GM12878 (cell line): ENCODE data around the gene FFAR4. TPM values are rescaled to one million over a fixed set of nuclear protein-coding genes. Genes with fewer than 3 reads are reported as not detected.

Experiments used
- ATAC-seq: fragments of 200-7000 bp; cut with Tn5 transposase; 3 replicates; pipeline ENCODE4 v1.9.1; 2020; ENCODE audit warnings: mild to moderate bottlenecking, moderate library complexity
- BruUV-seq: library from RNA; stranded (reverse); fragments of 400-500 nt; replicated peaks from 2 replicates; lab custom pipeline; 2021; lab: Mats Ljungman, UMichigan
- CTCF ChIA-PET: fragments of 300-600 bp; sonication (Branson Sonifier 250); formaldehyde crosslinking; extraction: SDS; loops from one replicate; lab custom pipeline; 2021; ENCODE audit warnings: inconsistent platforms; lab: Yijun Ruan, JAX
- POLR2A ChIA-PET: fragments of 350-600 bp; formaldehyde crosslinking; extraction: SDS; loops from one replicate; lab custom pipeline; 2021; ENCODE audit warnings: inconsistent platforms; lab: Charles Lee
- RAD21 ChIA-PET: fragments of 300-600 bp; sonication (Branson Sonifier 250); formaldehyde crosslinking; loops from one replicate; lab custom pipeline; 2023; ENCODE audit warnings: antibody characterized with exemption; ENCODE audit not compliant: unreplicated experiment; lab: Charles Lee
- SMC1A ChIA-PET: fragments of 300-600 bp; sonication (Branson Sonifier 250); formaldehyde crosslinking; loops from one replicate; lab custom pipeline; 2023; ENCODE audit not compliant: unreplicated experiment, uncharacterized antibody; lab: Charles Lee
- DNase-seq: peaks from one replicate; pipeline ENCODE4 v3.0.0-alpha.2; 2011; ENCODE audit warnings: low read depth, low spot score
- FAIRE-seq: peaks from 3 replicates; lab custom pipeline; 2011; peaks lifted over from hg19 to GRCh38; lab: Jason Lieb, UNC
- H2AFZ ChIP-seq: 2 replicates; pipeline ENCODE4 v1.6.0; 2011; ENCODE audit warnings: low read depth, low read length, control low read depth; ENCODE audit not compliant: control insufficient read depth
- H3K27ac ChIP-seq: 2 replicates; pipeline ENCODE4 v1.5.1; 2011; ENCODE audit warnings: control low read depth; ENCODE audit not compliant: control insufficient read depth, insufficient read depth
- H3K27me3 ChIP-seq, 2 experiments: replicated peaks in 1 of 2; 2 replicates each; pipeline versions ENCODE4 v1.6.0 to v1.6.1; 2011; ENCODE audit warnings: low read length in 1 of 2; ENCODE audit not compliant: control insufficient read depth in 2 of 2, insufficient read depth in 2 of 2
- H3K36me3 ChIP-seq, 2 experiments: 2 replicates each; pipeline ENCODE4 v1.5.1; 2011; ENCODE audit warnings: low read length in 1 of 2; ENCODE audit not compliant: control insufficient read depth in 2 of 2, insufficient read depth in 2 of 2
- H3K4me1 ChIP-seq: 2 replicates; pipeline ENCODE4 v1.6.1; 2011; ENCODE audit warnings: mild to moderate bottlenecking, low read length, moderate library complexity, mixed read lengths; ENCODE audit not compliant: control insufficient read depth, insufficient read depth
- H3K4me2 ChIP-seq: 2 replicates; pipeline ENCODE4 v1.6.0; 2011; ENCODE audit warnings: control low read depth; ENCODE audit not compliant: control insufficient read depth, insufficient read depth
- H3K4me3 ChIP-seq: fragments of 200-600 bp; sonication (generic); 2 replicates; pipeline ENCODE4 v1.5.1; 2016
- H3K79me2 ChIP-seq: 2 replicates; pipeline ENCODE4 v1.6.0; 2011; ENCODE audit warnings: low read length; ENCODE audit not compliant: control insufficient read depth, insufficient read depth
- H3K9ac ChIP-seq: 2 replicates; pipeline ENCODE4 v1.8.0; 2011; ENCODE audit warnings: low read length, control low read depth, mixed read lengths; ENCODE audit not compliant: control insufficient read depth, insufficient read depth
- H3K9me3 ChIP-seq: replicated peaks from 3 replicates; pipeline ENCODE4 v1.5.1; 2011; ENCODE audit warnings: mild to moderate bottlenecking, low read length; ENCODE audit not compliant: control insufficient read depth, insufficient read depth
- H4K20me1 ChIP-seq: 2 replicates; pipeline ENCODE4 v1.6.0; 2011; ENCODE audit not compliant: control insufficient read depth, insufficient read depth
- BMI1 ChIP-seq: fragments of 450-650 bp; IDR thresholded peaks from 2 replicates; pipeline ENCODE4 v1.6.1; 2016; ENCODE audit warnings: mild to moderate bottlenecking, moderate library complexity, borderline replicate concordance
- CBX5 ChIP-seq: sonication (generic); IDR thresholded peaks from 2 replicates; pipeline ENCODE4 v1.6.1; 2016; ENCODE audit warnings: low read depth, moderate library complexity, mild to moderate bottlenecking, inconsistent platforms
- CTCF ChIP-seq, 3 experiments: IDR thresholded peaks in 2 of 3; conservative IDR thresholded peaks in 1 of 3; 2 replicates each; pipeline ENCODE4 v1.5.1; 2011; ENCODE audit warnings: low read depth in 3 of 3, low read length in 3 of 3, mild to moderate bottlenecking in 3 of 3, control low read depth in 2 of 3, moderate library complexity in 2 of 3, inconsistent platforms in 1 of 3, mixed read lengths in 1 of 3; ENCODE audit not compliant: control insufficient read depth in 2 of 3, insufficient read depth in 1 of 3; ENCODE audit errors: extremely low read depth in 1 of 3
- HDGF ChIP-seq: fragments of 450-650 bp; IDR thresholded peaks from 2 replicates; pipeline ENCODE4 v1.6.1; 2016; ENCODE audit warnings: antibody characterized with exemption
- IKZF1 ChIP-seq: fragments of 450-650 bp; conservative IDR thresholded peaks from 2 replicates; pipeline ENCODE4 v1.6.1; 2017; ENCODE audit warnings: antibody characterized with exemption, mild to moderate bottlenecking
- KLF5 ChIP-seq: fragments of 450-650 bp; IDR thresholded peaks from 2 replicates; pipeline ENCODE4 v1.6.1; 2014; ENCODE audit warnings: mild to moderate bottlenecking; ENCODE audit not compliant: partially characterized antibody
- MTA2 ChIP-seq: fragments of 450-650 bp; IDR thresholded peaks from 2 replicates; pipeline ENCODE4 v1.6.1; 2016; ENCODE audit warnings: low read depth, mild to moderate bottlenecking, moderate library complexity
- NFYA ChIP-seq: IDR thresholded peaks from 2 replicates; pipeline ENCODE4 v1.6.1; 2011; ENCODE audit warnings: low read depth, mild to moderate bottlenecking, low read length, improper control_type of control experiment, borderline replicate concordance
- PKNOX1 ChIP-seq: fragments of 450-650 bp; IDR thresholded peaks from 2 replicates; pipeline ENCODE4 v1.6.1; 2016; ENCODE audit warnings: mild to moderate bottlenecking
- POU2F2 ChIP-seq: IDR thresholded peaks from 3 replicates; pipeline ENCODE4 v1.6.1; 2011; ENCODE audit warnings: low read depth, mild to moderate bottlenecking, low read length, borderline replicate concordance
- STAT1 ChIP-seq: fragments of 450-650 bp; conservative IDR thresholded peaks from 2 replicates; pipeline ENCODE4 v1.6.1; 2014; ENCODE audit warnings: antibody characterized with exemption, mild to moderate bottlenecking
- TCF3 ChIP-seq: IDR thresholded peaks from 2 replicates; pipeline ENCODE4 v1.6.1; 2012; ENCODE audit warnings: low read depth, mild to moderate bottlenecking, low read length, borderline replicate concordance; ENCODE audit not compliant: insufficient read depth
- ZNF384 ChIP-seq: IDR thresholded peaks from 2 replicates; pipeline ENCODE4 v1.6.1; 2012; ENCODE audit warnings: low read depth, mild to moderate bottlenecking, low read length, improper control_type of control experiment, borderline replicate concordance
- ZNF687 ChIP-seq: fragments of 450-650 bp; IDR thresholded peaks from 2 replicates; pipeline ENCODE4 v1.6.1; 2017; ENCODE audit warnings: mild to moderate bottlenecking, moderate library complexity
- WGBS: methylation state at CpG from one replicate; pipeline ENCODE4 v1.1.6; 2016; ENCODE audit warnings: low lambda C conversion rate; ENCODE audit not compliant: insufficient replicate concordance, insufficient coverage; ENCODE audit errors: missing lambda C conversion rate; 5-methylcytosine and 5-hydroxymethylcytosine counted together
- in situ Hi-C: fragments of 300-500 bp; cut with MboI; formaldehyde crosslinking; loops from 9 replicates; pipeline ENCODE4 v1.14.3; 2018; ENCODE audit warnings: mixed read lengths
- intact Hi-C: fragments of 100-400 bp; cut with micrococcal nuclease; formaldehyde crosslinking; loops from one replicate; pipeline ENCODE4 v1.14.2; 2022; ENCODE audit not compliant: unreplicated experiment
- polyA plus RNA-seq, 11 experiments: library from polyadenylated mRNA; depleted of rRNA in 4 of 11; unstranded in 6 of 11; stranded (reverse) in 5 of 11; fragments of >200 nt; fragmentation: Nextera tagmentation in 4 of 11; fragmentation: Illumina TruSeq in 1 of 11; extraction: Ambion mirVana in 4 of 11; extraction: Trizol in 1 of 11; gene quantifications; 1 replicate in 1 of 11; 2 replicates in 10 of 11; pipeline versions ENCODE4 v1.2.1 to v1.2.3, GENCODE V29; 2011 to 2016; ENCODE audit warnings: inconsistent platforms in 2 of 11, missing spikeins in 2 of 11, low read depth in 1 of 11
- total RNA-seq, 4 experiments: library from RNA; depleted of rRNA in 3 of 4; stranded (reverse); fragments of >200 nt in 3 of 4; fragmentation: Illumina TruSeq in 1 of 4; extraction: Trizol in 1 of 4; gene quantifications; 2 replicates each; pipeline versions ENCODE4 v1.2.1 to v1.2.3, GENCODE V29; 2013 to 2021
- TF ChIP-seq, protein P1 (sequence below): fragments of 150-350 bp; IDR thresholded peaks from 2 replicates; pipeline ENCODE4 v1.6.1; 2016; ENCODE audit warnings: low read depth, low read length

The FFAR4 gene
- total and polyA plus RNA-seq, 10 of the 15 experiments (the other 5 are each of a cell fraction or from before 2014, with no cell fraction given): not detected

DNA sequence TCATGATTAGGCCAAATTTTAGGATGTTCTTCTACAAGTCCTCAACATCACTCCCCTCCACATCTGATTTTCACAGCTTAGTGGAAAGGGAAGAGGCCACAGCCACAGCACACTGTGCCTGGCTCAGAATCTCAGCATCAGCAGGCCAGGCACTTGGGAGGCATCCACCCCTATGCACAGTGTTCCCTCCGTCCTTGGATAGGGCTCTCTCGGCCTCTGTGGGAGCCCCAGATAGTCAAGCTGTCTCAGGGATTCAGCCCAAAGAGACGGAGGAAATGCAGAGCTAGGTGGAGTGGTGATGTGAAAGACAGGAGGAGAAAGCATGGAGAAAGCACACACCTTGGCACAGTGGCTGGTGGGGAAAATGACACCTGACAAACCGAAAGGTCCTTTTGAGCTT, 33.3 kb downstream of the FFAR4 start:
- ATAC-seq: no peak
- in situ Hi-C loops: no loop called here
- TF ChIP-seq CTCF (IDR thresholded peaks at IDR 0.05 in 2 of 3, conservative IDR thresholded peaks at IDR 0.05 in 1 of 3; ENCODE audit: control insufficient read depth in 2 of 3, extremely low read depth in 1 of 3, insufficient read depth in 1 of 3, low read depth in 3 of 3, low read length in 3 of 3) (no peak), ZNF687 (no peak), POU2F2 (no peak), TCF3 (no peak), NFYA (no peak), KLF5 (no peak), MTA2 (no peak), PKNOX1 (no peak), HDGF (no peak), CBX5 (no peak), STAT1 (no peak), IKZF1 (no peak), ZNF384 (no peak), BMI1 (no peak)
- TF ChIP-seq, protein P1, sequence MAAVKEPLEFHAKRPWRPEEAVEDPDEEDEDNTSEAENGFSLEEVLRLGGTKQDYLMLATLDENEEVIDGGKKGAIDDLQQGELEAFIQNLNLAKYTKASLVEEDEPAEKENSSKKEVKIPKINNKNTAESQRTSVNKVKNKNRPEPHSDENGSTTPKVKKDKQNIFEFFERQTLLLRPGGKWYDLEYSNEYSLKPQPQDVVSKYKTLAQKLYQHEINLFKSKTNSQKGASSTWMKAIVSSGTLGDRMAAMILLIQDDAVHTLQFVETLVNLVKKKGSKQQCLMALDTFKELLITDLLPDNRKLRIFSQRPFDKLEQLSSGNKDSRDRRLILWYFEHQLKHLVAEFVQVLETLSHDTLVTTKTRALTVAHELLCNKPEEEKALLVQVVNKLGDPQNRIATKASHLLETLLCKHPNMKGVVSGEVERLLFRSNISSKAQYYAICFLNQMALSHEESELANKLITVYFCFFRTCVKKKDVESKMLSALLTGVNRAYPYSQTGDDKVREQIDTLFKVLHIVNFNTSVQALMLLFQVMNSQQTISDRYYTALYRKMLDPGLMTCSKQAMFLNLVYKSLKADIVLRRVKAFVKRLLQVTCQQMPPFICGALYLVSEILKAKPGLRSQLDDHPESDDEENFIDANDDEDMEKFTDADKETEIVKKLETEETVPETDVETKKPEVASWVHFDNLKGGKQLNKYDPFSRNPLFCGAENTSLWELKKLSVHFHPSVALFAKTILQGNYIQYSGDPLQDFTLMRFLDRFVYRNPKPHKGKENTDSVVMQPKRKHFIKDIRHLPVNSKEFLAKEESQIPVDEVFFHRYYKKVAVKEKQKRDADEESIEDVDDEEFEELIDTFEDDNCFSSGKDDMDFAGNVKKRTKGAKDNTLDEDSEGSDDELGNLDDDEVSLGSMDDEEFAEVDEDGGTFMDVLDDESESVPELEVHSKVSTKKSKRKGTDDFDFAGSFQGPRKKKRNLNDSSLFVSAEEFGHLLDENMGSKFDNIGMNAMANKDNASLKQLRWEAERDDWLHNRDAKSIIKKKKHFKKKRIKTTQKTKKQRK: no peak

More for the DNA sequence above, 33.3 kb downstream of the FFAR4 start:
- no TSS peak for BruUV-seq
- no peak for FAIRE-seq
- 13% methylated on average over 4 of the region's 4 CpGs for WGBS
- Histone ChIP-seq H3K79me2 (no peaks in the 10 kb centered on the region), H3K27me3 (peaks cover 6% of the 10 kb centered on the region in 2 experiments; a peak in 3 of 4 replicates), H3K4me3 (no peak overlapping the region), H3K4me2 (no peak overlapping the region), H4K20me1 (no peaks in the 10 kb centered on the region), H3K9ac (no peak overlapping the region), H3K4me1 (no peaks in the 10 kb centered on the region), H3K36me3 (no peaks in the 10 kb centered on the region), H2AFZ (no peak overlapping the region), H3K27ac (no peak overlapping the region), H3K9me3 (no peaks in the 10 kb centered on the region)
- DNase-seq: no peak
- POLR2A ChIA-PET: no interaction called here
- intact Hi-C loops: no loop called here
- SMC1A ChIA-PET: interaction anchor here (0.7 kb wide), 1 partner anchor 46 kb away, joined by 3 read pairs; no protein-coding TSS in a partner anchor
- RAD21 ChIA-PET: no interaction called here
- CTCF ChIA-PET: no interaction called here
